Adrenal gland (tissue), 12 donors: Measurements from ENCODE around the gene MPC1. TPM values are rescaled to one million over a fixed set of nuclear protein-coding genes. Genes with fewer than 3 reads are reported as not detected.

Experiments
- DNase-seq, 7 donors: peaks; one replicate each; pipeline ENCODE4 v3.0.0-alpha.2; 2019 to 2020
- H3K27ac ChIP-seq, 5 donors: fragments of 200-600 bp; sonication (generic) in 4 of 5; 1 replicate in 3 of 5; 2 replicates in 2 of 5; pipeline versions ENCODE4 v1.5.1 to v1.8.0; 2016 to 2020; ENCODE audit warnings: mild to moderate bottlenecking in 1 of 5
- H3K27me3 ChIP-seq: fragments of 200-600 bp; 2 replicates; pipeline ENCODE4 v1.8.0; 2021
- H3K36me3 ChIP-seq, 2 donors: fragments of 200-600 bp; replicated peaks in 1 of 2; 1 replicate in 1 of 2; 2 replicates in 1 of 2; pipeline versions ENCODE4 v1.5.1 to v1.8.0; 2018 to 2022
- H3K4me1 ChIP-seq, 2 donors: fragments of 200-600 bp; replicated peaks in 1 of 2; 1 replicate in 1 of 2; 2 replicates in 1 of 2; pipeline versions ENCODE4 v1.5.1 to v1.8.0; 2018 to 2021
- H3K4me3 ChIP-seq, 4 donors: fragments of 200-600 bp; sonication (generic) in 3 of 4; one replicate each; pipeline ENCODE4 v1.5.1; 2016 to 2018
- H3K9me3 ChIP-seq, 3 donors: fragments of 200-600 bp; sonication (generic) in 1 of 3; replicated peaks in 1 of 3; 1 replicate in 2 of 3; 2 replicates in 1 of 3; pipeline versions ENCODE4 v1.5.1 to v1.8.0; 2016 to 2021
- CTCF ChIP-seq, 6 experiments: fragments of 450-650 bp in 4 of 6; fragments of 200-600 bp in 2 of 6; sonication (generic) in 1 of 6; IDR thresholded peaks; 1 replicate in 5 of 6; 2 replicates in 1 of 6; pipeline versions ENCODE4 v1.5.1 to v1.8.0; 2016 to 2021; ENCODE audit warnings: antibody characterized with exemption in 6 of 6, mild to moderate bottlenecking in 2 of 6, moderate library complexity in 1 of 6
- POLR2A ChIP-seq, 2 donors: fragments of 450-650 bp; IDR thresholded peaks; one replicate each; pipeline ENCODE4 v1.6.1; 2017; ENCODE audit warnings: antibody characterized with exemption in 2 of 2, mild to moderate bottlenecking in 2 of 2, moderate library complexity in 1 of 2
- WGBS, 4 donors: extraction: QIAGEN DNeasy Blood & Tissue Kit in 2 of 4; methylation state at CpG; one replicate each; pipeline versions ENCODE4 v1.1.5 to v1.1.7; 2013 to 2017; 5-methylcytosine and 5-hydroxymethylcytosine counted together
- intact Hi-C, 2 donors: fragments of 100-400 bp; cut with DNase I; formaldehyde crosslinking; loops; one replicate each; pipeline versions ENCODE4 v1.14.1 to v1.15.0; 2022 to 2023
- polyA plus RNA-seq, 3 donors: library from polyadenylated mRNA; stranded (reverse); fragments of 200-250 nt in 2 of 3; fragments of 350-450 nt in 1 of 3; fragmentation: Illumina TruSeq in 1 of 3; extraction: RNeasy Lipid Tissue Mini Kit (QIAGEN cat#74804) in 1 of 3; gene quantifications; one replicate each; pipeline ENCODE4 v1.2.3, GENCODE V29; 2013 to 2014
- total RNA-seq, 9 donors: library from RNA; depleted of rRNA in 4 of 9; stranded (reverse); fragments of >200 nt in 4 of 9; fragments of 120-200 nt in 1 of 9; fragmentation: NEBNext Ultra II Directional in 1 of 9; extraction: Animal tissue kit (Norgen Biotek cat#: 25700) in 1 of 9; gene quantifications; one replicate each; pipeline versions ENCODE4 v1.1.0 to v1.2.4, GENCODE V29; 2013 to 2023
- donor health status: healthy with polysubstance abuse.
- donor health status: Bipolar disorder and iron deficiency.
- donor health status: DM: yes; HTN: yes; CAD: no.
- donor health status: DM: no; HTN: no; CAD: no.
- donor health status: DM: no; HTN: no; CAD: no.
- donor health status: DM: yes; HTN: yes; CAD: no.

The MPC1 gene
- total and polyA plus RNA-seq, 12 donors, result 22.8 to 76.9 (median 46.0) TPM

DNA sequence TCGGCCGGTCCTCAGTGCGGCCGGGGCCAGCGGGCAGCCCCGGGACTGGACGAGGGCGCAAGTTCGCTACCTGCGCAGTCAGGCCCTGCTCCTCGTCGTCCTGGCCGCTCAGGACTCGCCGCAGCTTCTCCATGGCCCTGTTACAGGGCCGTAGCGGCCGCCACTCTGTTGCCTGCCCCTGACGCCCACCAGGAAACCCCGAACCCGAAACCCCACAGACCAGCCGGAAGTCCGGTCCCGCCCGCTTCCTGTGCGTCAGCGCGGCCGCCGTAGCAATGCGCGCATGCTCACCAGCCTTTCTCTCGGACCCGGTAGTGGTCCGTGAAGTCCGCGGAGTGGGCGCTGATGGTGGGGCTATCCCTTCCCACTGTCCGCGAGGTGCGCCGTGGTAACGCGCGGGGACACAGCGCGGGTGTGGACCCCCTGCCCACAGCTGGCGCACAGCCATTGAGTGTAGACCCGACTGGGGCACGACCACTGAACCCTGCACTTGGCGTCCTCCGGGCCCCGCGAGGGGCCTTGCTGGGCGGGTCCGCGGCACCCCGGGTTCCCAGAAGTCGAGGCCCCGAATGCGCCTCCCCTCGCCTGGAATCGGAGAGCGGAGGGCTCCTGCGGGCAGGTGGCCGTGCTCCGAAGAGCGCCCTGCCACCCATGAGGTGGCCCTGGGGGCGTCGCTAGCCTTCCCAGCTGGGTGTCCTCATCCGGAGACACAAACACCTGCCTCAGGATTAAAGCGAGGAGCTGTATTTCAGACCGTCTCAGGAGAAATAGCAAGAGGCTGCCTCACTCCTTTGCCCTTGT is 40.2 kb downstream of the MPC1 start, which contains the start of gene SFT2D1:
Gene SFT2D1 (minus strand): TSS at position 197 of the 801 bp plus-strand sequence. CDS start 64 bp downstream, at position 133.
- H3K36me3 ChIP-seq, result no peaks in the 10 kb centered on the region
- H3K27ac ChIP-seq, result peak within 1 kb of the TSS; percentile 42 to 94 (median 86)
- WGBS, 4 donors, result 0 to 1% (median 1%) methylated on average over 10 to 73 of the region's 73 CpGs
- DNase-seq, result peak; percentile 81 to 91 (median 86)
- H3K9me3 ChIP-seq, result no peaks in the 10 kb centered on the region
- intact Hi-C loops, result no loop called here
- no peaks in the 10 kb centered on the region for H3K27me3 ChIP-seq
- TF ChIP-seq POLR2A (IDR thresholded peaks at IDR 0.05) (peak; percentile 79 to 86), CTCF (IDR thresholded peaks at IDR 0.05) (no peak)
- H3K4me1 ChIP-seq, result peaks cover 14 to 28% of the 10 kb centered on the region in 2 donors
- peak within 1 kb of the TSS; percentile 88 to 91 (median 90) for H3K4me3 ChIP-seq

GRCh38 chr6:166341977-166342348 is 40.8 kb downstream of the MPC1 start:
- Histone ChIP-seq H3K27ac (peak overlapping the region in 4 of 5 donors; percentile 49 to 94 (median 86)), H3K27me3 (no peaks in the 10 kb centered on the region), H3K4me3 (peak overlapping the region; percentile 88 to 91 (median 90)), H3K4me1 (peaks cover 14 to 28% of the 10 kb centered on the region in 2 donors), H3K36me3 (no peaks in the 10 kb centered on the region), H3K9me3 (no peaks in the 10 kb centered on the region)
- peak in 6 of 7 donors; percentile 25 to 61 (median 40) for DNase-seq
- WGBS, 4 donors, result 1% methylated on average over 12 to 16 of the region's 16 CpGs
- intact Hi-C loops, result no loop called here
- TF ChIP-seq POLR2A (IDR thresholded peaks at IDR 0.05) (no peak), CTCF (IDR thresholded peaks at IDR 0.05) (no peak)

- H3K4me1 ChIP-seq, result peaks cover 14 to 28% of the 10 kb centered on the region in 2 donors
- TF ChIP-seq CTCF (IDR thresholded peaks at IDR 0.05) (no peak), POLR2A (IDR thresholded peaks at IDR 0.05) (no peak)
Observed at GRCh38 chr6:166341464-166341863, 41.3 kb downstream of the MPC1 start.

GRCh38 chr6:166338854-166339253 is 43.9 kb downstream of the MPC1 start:
- Histone ChIP-seq H3K4me3 (no peak overlapping the region), H3K9me3 (no peaks in the 10 kb centered on the region), H3K36me3 (no peaks in the 10 kb centered on the region), H3K27ac (no peak overlapping the region), H3K27me3 (no peaks in the 10 kb centered on the region), H3K4me1 (peaks cover 14 to 28% of the 10 kb centered on the region in 2 donors)
- intact Hi-C loops, result loop anchor here in 1 of 2 donors (5.0 kb wide), 1 partner anchor 48 kb away; no protein-coding TSS in a partner anchor
- no peak for DNase-seq
- 95 to 99% (median 97%) methylated on average over 9 of the region's 9 CpGs for WGBS, 4 donors
- TF ChIP-seq CTCF (IDR thresholded peaks at IDR 0.05) (no peak), POLR2A (IDR thresholded peaks at IDR 0.05) (no peak)

More at GRCh38 chr6:166341464-166341863, 41.3 kb downstream of the MPC1 start:
- WGBS, 4 donors, result 28 to 34% (median 31%) methylated on average over 7 of the region's 7 CpGs
- DNase-seq, result no peak
- intact Hi-C loops, result no loop called here
- Histone ChIP-seq H3K27me3 (no peaks in the 10 kb centered on the region), H3K4me3 (peak overlapping the region in 2 of 4 donors; percentile 88 to 91), H3K27ac (no peak overlapping the region), H3K9me3 (no peaks in the 10 kb centered on the region), H3K36me3 (no peaks in the 10 kb centered on the region)
